HepG2 (cell line): ENCODE data around the gene RUSC1. TPM values are rescaled to one million over a fixed set of nuclear protein-coding genes. Genes with fewer than 3 reads are reported as not detected.

Experiments
- ARNT ChIP-seq: fragments of 450-650 bp; IDR thresholded peaks from 2 replicates; pipeline ENCODE4 v1.6.1; 2017
- ATF1 ChIP-seq: IDR thresholded peaks from 2 replicates; pipeline ENCODE4 v1.6.1; 2016; ENCODE audit warnings: mild to moderate bottlenecking, control low read depth
- EED ChIP-seq: sonication (generic); formaldehyde crosslinking; IDR thresholded peaks from 2 replicates; pipeline ENCODE4 v1.5.0; 2020; ENCODE audit warnings: mild to moderate bottlenecking, missing genetic modification reagents
- FOSL1 ChIP-seq: sonication (generic); formaldehyde crosslinking; IDR thresholded peaks from 2 replicates; pipeline ENCODE4 v1.9.0; 2021; ENCODE audit warnings: missing genetic modification reagents, borderline replicate concordance
- HES4 ChIP-seq: sonication (generic); formaldehyde crosslinking; IDR thresholded peaks from 2 replicates; pipeline ENCODE4 v1.9.0; 2021; ENCODE audit warnings: mild to moderate bottlenecking, missing genetic modification reagents, borderline replicate concordance
- HOXA7 ChIP-seq: sonication (generic); formaldehyde crosslinking; IDR thresholded peaks from 2 replicates; pipeline ENCODE4 v1.8.1; 2022; ENCODE audit warnings: mild to moderate bottlenecking, missing genetic modification reagents, moderate library complexity
- JDP2 ChIP-seq: sonication (generic); formaldehyde crosslinking; IDR thresholded peaks from 2 replicates; pipeline ENCODE4 v1.8.1; 2022; ENCODE audit warnings: missing genetic modification reagents, borderline replicate concordance
- MEF2D ChIP-seq: sonication (generic); formaldehyde crosslinking; IDR thresholded peaks from 2 replicates; pipeline ENCODE4 v1.5.1; 2020; ENCODE audit warnings: mild to moderate bottlenecking, missing genetic modification reagents
- MIER3 ChIP-seq: IDR thresholded peaks from 2 replicates; pipeline ENCODE4 v1.6.1; 2016; ENCODE audit warnings: missing compliant biosample characterization, borderline replicate concordance
- NFIC ChIP-seq: IDR thresholded peaks from 2 replicates; pipeline ENCODE4 v1.6.1; 2012; ENCODE audit warnings: mild to moderate bottlenecking, low read length, inconsistent platforms
- PRPF4 ChIP-seq: fragments of 200-400 bp; formaldehyde crosslinking; IDR thresholded peaks from 2 replicates; pipeline ENCODE4 v1.6.1; 2016; ENCODE audit warnings: low read length, low read depth; ENCODE audit not compliant: poor library complexity, severe bottlenecking
- REST ChIP-seq, 2 experiments: IDR thresholded peaks; 2 replicates each; pipeline ENCODE4 v1.6.1; 2011 to 2012; ENCODE audit warnings: low read length in 2 of 2, borderline replicate concordance in 1 of 2, low read depth in 1 of 2, mild to moderate bottlenecking in 1 of 2, moderate library complexity in 1 of 2
- RXRA ChIP-seq: sonication (generic); formaldehyde crosslinking; IDR thresholded peaks from 2 replicates; pipeline ENCODE4 v1.5.1; 2020; ENCODE audit warnings: missing genetic modification reagents
- SIN3A ChIP-seq: IDR thresholded peaks from 2 replicates; pipeline ENCODE4 v1.6.1; 2011; ENCODE audit warnings: low read depth, mild to moderate bottlenecking, control low read depth, low read length, borderline replicate concordance
- STAT6 ChIP-seq: sonication (generic); formaldehyde crosslinking; IDR thresholded peaks from 2 replicates; pipeline ENCODE4 v1.4.0; 2020; ENCODE audit warnings: missing genetic modification reagents, mild to moderate bottlenecking, borderline replicate concordance
- ZBTB21 ChIP-seq: sonication (generic); formaldehyde crosslinking; IDR thresholded peaks from 2 replicates; pipeline ENCODE4 v1.4.0; 2020; ENCODE audit warnings: missing genetic modification reagents
- ZBTB38 ChIP-seq: sonication (generic); formaldehyde crosslinking; IDR thresholded peaks from 2 replicates; pipeline ENCODE4 v1.5.1; 2020; ENCODE audit warnings: mild to moderate bottlenecking, missing genetic modification reagents
- ZBTB7B ChIP-seq: sonication (generic); formaldehyde crosslinking; IDR thresholded peaks from 2 replicates; pipeline ENCODE4 v1.4.0; 2020; ENCODE audit warnings: missing genetic modification reagents
- ZNF558 ChIP-seq: sonication (generic); formaldehyde crosslinking; IDR thresholded peaks from 2 replicates; pipeline ENCODE4 v1.9.0; 2022; ENCODE audit warnings: mild to moderate bottlenecking, missing genetic modification reagents, borderline replicate concordance
- polyA plus RNA-seq, 8 experiments: library from polyadenylated mRNA; depleted of rRNA in 3 of 8; stranded (reverse) in 7 of 8; unstranded in 1 of 8; fragments of >200 nt; fragmentation: Illumina TruSeq in 4 of 8; extraction: Trizol in 4 of 8; gene quantifications; 2 replicates each; pipeline versions ENCODE4 v1.2.1 to v1.2.3, GENCODE V29; 2011 to 2016; ENCODE audit warnings: low read depth in 4 of 8, missing spikeins in 1 of 8, mixed read lengths in 1 of 8; ENCODE audit not compliant: insufficient read depth in 1 of 8
- total RNA-seq, 5 experiments: library from RNA; depleted of rRNA; stranded (reverse); fragments of >200 nt; fragmentation: Illumina TruSeq; extraction: Trizol; gene quantifications; 2 replicates each; pipeline ENCODE4 v1.2.3, GENCODE V29; 2016; ENCODE audit warnings: low read depth in 1 of 5
- TF ChIP-seq, protein P1 (sequence below): IDR thresholded peaks from 2 replicates; pipeline ENCODE4 v1.6.1; 2018; ENCODE audit warnings: missing genetic modification reagents, mild to moderate bottlenecking, missing compliant biosample characterization
- TF ChIP-seq, protein P2 (sequence below): sonication (generic); formaldehyde crosslinking; IDR thresholded peaks from 2 replicates; pipeline ENCODE4 v1.8.0; 2022; ENCODE audit warnings: low read depth, missing genetic modification reagents

RUSC1 gene
- total and polyA plus RNA-seq, 2 of the 13 experiments (the other 11 are each of a cell fraction or from before 2014, with no cell fraction given) = 18.7 to 20.4 TPM

DNA sequence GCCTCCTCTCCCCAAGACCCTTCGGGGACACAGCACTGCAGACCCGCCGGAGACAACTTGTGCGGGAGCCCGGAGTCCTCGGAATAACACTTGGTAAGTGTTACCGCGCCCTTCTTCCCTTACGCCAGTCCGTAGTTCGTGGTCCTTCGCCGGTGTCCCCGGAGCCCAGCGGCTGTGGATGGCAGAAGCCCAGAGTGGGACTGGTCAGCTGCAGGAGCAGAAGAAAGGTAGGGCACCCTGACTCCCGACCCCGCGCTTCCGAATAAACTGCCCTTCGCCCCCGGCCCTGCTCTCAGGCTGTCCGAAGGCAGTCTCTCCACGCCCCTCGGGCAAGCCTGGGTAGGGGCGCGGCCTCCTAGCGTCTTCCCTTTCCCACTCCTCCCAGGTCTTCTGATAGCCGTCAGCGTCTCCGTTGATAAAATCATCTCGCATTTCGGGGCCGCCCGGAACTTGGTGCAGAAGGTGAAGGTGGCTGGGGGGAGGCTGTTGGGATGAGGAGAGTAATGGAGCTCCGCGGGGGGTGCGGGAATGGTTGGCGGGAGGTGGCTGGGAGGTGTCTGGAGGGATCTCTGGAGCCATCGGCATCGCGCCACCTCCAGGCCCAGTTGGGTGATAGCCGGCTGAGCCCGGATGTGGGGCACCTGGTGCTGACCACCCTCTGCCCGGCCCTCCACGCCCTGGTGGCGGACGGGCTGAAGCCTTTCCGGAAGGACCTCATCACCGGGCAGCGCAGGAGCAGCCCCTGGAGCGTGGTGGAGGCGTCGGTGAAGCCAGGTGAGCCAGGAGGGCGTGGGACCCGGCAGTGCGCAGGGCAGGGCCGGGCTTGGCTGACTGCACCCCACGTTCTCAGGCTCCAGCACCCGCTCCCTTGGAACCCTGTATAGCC, 4.3 kb downstream of the RUSC1 start (continued):
- TF ChIP-seq SIN3A (no peak), PRPF4 (no peak), ZBTB21 (no peak), MEF2D (CRISPR knock-in tag) (no peak), EED (CRISPR knock-in tag) (peak; percentile 78; the same call in 1 of the 2 replicates), STAT6 (CRISPR knock-in tag) (no peak), FOSL1 (CRISPR knock-in tag) (no peak), RXRA (CRISPR knock-in tag) (0 out of 2 replicates have a peak, but pooled peaks have one; percentile 9), HES4 (CRISPR knock-in tag) (0 out of 2 replicates have a peak, but pooled peaks have one; percentile 10), NFIC (no peak), ARNT (no peak), ATF1 (CRISPR knock-in tag) (no peak), ZBTB38 (CRISPR knock-in tag) (no peak), HOXA7 (CRISPR knock-in tag) (no peak), ZBTB7B (no peak), REST (IDR thresholded peaks at IDR 0.05; ENCODE audit: borderline replicate concordance in 1 of 2, low read depth in 1 of 2, low read length in 2 of 2) (no peak), ZNF558 (CRISPR knock-in tag) (no peak), JDP2 (CRISPR knock-in tag) (no peak), MIER3 (CRISPR knock-in tag) (no peak)
- TF ChIP-seq, protein P1, sequence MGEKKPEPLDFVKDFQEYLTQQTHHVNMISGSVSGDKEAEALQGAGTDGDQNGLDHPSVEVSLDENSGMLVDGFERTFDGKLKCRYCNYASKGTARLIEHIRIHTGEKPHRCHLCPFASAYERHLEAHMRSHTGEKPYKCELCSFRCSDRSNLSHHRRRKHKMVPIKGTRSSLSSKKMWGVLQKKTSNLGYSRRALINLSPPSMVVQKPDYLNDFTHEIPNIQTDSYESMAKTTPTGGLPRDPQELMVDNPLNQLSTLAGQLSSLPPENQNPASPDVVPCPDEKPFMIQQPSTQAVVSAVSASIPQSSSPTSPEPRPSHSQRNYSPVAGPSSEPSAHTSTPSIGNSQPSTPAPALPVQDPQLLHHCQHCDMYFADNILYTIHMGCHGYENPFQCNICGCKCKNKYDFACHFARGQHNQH (CRISPR knock-in tag) = peak; percentile 36; the same call in 1 of the 2 replicates
- TF ChIP-seq, protein P2, sequence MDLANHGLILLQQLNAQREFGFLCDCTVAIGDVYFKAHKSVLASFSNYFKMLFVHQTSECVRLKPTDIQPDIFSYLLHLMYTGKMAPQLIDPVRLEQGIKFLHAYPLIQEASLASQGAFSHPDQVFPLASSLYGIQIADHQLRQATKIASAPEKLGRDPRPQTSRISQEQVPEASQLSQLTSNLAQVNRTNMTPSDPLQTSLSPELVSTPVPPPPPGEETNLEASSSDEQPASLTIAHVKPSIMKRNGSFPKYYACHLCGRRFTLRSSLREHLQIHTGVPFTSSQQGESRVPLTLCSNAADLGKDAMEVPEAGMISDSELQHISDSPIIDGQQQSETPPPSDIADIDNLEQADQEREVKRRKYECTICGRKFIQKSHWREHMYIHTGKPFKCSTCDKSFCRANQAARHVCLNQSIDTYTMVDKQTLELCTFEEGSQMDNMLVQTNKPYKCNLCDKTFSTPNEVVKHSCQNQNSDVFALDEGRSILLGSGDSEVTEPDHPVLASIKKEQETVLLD (CRISPR knock-in tag) = peak; percentile 48; the same call in 1 of the 2 replicates
